ENCODE results near the gene SCAMP1. TPM values are rescaled to one million over a fixed set of nuclear protein-coding genes. Genes with fewer than 3 reads are reported as not detected.

SCAMP1 gene
- total and polyA plus RNA-seq, 2 of the 13 experiments (the other 11 are each of a cell fraction or from before 2014, with no cell fraction given) = 18.2 to 33.7 TPM

DNA sequence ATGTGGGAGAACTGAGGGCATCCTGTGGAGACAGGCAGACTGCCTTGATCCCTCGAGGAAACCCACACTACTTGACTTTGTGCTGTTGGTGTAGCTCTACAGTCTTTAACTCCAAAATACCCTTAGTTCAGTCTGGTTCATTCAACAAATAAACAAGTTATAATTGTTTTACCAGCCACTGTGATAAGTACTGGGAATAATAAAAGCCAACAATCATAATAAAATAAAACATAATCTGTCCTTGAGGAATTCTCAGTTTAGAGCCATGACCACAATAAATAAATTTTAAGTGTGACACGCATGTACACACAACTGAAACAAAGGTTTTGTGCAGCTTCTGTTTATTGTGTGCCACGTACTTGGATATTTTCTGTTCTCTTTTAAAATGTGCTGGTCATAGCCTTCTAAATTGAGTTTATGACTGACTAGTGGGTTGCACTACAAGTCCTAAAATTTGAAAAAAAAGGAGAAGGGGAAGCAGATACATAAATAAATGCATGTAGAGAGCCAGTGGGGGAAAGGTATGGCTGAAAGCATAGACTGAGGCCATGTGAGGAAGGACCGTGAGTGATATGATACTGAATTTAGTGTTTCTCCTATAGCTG is 6.2 kb upstream of the SCAMP1 start:
- H3K27ac ChIP-seq (ENCODE audit: extremely low read length, insufficient read depth, low read length) = no peak overlapping the region
- no peak for ATAC-seq
- H4K20me1 ChIP-seq (ENCODE audit: insufficient read depth, low read length) = no peaks in the 10 kb centered on the region
- no peak overlapping the region for H3K4me2 ChIP-seq (ENCODE audit: low read depth, low read length)
- H3K36me3 ChIP-seq (replicated peaks in 1 of 2; ENCODE audit: control insufficient read depth in 1 of 2, insufficient read depth in 2 of 2, low read length in 2 of 2) = no peaks in the 10 kb centered on the region
- ChIA-PET CTCF (ENCODE audit: low intra/inter-chr PET ratio, low total read pairs) (no interaction called here), POLR2A (no interaction called here)
- FAIRE-seq = no peak
- in situ Hi-C loops (cut with HindIII; ENCODE audit: extremely low pct_ligation_motif_present, low pct_unique_long_range_greater_than_20kb) (no loop called here), intact Hi-C loops (cut with micrococcal nuclease; ENCODE audit: unreplicated experiment) (no loop called here)
- no peak overlapping the region for H2AFZ ChIP-seq (ENCODE audit: low read length)
- no peak for DNase-seq (ENCODE audit: low spot score)
- H3K4me1 ChIP-seq (ENCODE audit: insufficient read depth, low read length) = peaks cover 16% of the 10 kb centered on the region
- no peaks in the 10 kb centered on the region for H3K27me3 ChIP-seq (ENCODE audit: control insufficient read depth in 1 of 2, insufficient read depth in 2 of 2, low read length in 2 of 2)
- H3K9me3 ChIP-seq (ENCODE audit: low read length) = no peaks in the 10 kb centered on the region
- peaks cover 3% of the 10 kb centered on the region for H3K79me2 ChIP-seq (ENCODE audit: insufficient read depth, low read length)
- H3K4me3 ChIP-seq (replicated peaks in 1 of 3; ENCODE audit: insufficient read depth in 1 of 3, low read depth in 2 of 3, low read length in 3 of 3) = no peak overlapping the region
- 81% methylated on average over 4 of the region's 4 CpGs for WGBS (ENCODE audit: low lambda C conversion rate)
- no TSS peak for BruUV-seq (replicated peaks)
- TF ChIP-seq RBAK (CRISPR knock-in tag; IDR thresholded peaks at IDR 0.05) (no peak), ZNF883 (CRISPR knock-in tag; IDR thresholded peaks at IDR 0.05; ENCODE audit: not compliant biosample characterization) (no peak), ZNF720 (CRISPR knock-in tag; IDR thresholded peaks at IDR 0.05) (no peak), CHD4 (IDR thresholded peaks at IDR 0.05; ENCODE audit: borderline replicate concordance, low read length) (no peak), SOX6 (IDR thresholded peaks at IDR 0.05) (no peak), SOX6 (CRISPR knock-in tag; IDR thresholded peaks at IDR 0.05) (no peak), ZBTB10 (CRISPR knock-in tag; IDR thresholded peaks at IDR 0.05; ENCODE audit: borderline replicate concordance) (no peak), SUZ12 (IDR thresholded peaks at IDR 0.05; ENCODE audit: low read depth, low read length) (no peak), ZNF260 (CRISPR knock-in tag; IDR thresholded peaks at IDR 0.05; ENCODE audit: borderline replicate concordance, low read depth) (no peak), POLR2A (IDR thresholded peaks at IDR 0.05; ENCODE audit: insufficient read depth in 1 of 2, low read depth in 2 of 2, low read length in 2 of 2) (no peak), ARHGAP35 (CRISPR knock-in tag; IDR thresholded peaks at IDR 0.05; ENCODE audit: borderline replicate concordance) (no peak), MBD4 (IDR thresholded peaks at IDR 0.05; ENCODE audit: borderline replicate concordance, low read length) (no peak), PHB2 (IDR thresholded peaks at IDR 0.05; ENCODE audit: partially characterized antibody) (no peak)
- TF ChIP-seq, protein P1, sequence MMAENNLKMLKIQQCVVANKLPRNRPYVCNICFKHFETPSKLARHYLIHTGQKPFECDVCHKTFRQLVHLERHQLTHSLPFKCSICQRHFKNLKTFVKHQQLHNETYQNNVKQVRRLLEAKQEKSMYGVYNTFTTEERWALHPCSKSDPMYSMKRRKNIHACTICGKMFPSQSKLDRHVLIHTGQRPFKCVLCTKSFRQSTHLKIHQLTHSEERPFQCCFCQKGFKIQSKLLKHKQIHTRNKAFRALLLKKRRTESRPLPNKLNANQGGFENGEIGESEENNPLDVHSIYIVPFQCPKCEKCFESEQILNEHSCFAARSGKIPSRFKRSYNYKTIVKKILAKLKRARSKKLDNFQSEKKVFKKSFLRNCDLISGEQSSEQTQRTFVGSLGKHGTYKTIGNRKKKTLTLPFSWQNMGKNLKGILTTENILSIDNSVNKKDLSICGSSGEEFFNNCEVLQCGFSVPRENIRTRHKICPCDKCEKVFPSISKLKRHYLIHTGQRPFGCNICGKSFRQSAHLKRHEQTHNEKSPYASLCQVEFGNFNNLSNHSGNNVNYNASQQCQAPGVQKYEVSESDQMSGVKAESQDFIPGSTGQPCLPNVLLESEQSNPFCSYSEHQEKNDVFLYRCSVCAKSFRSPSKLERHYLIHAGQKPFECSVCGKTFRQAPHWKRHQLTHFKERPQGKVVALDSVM (CRISPR knock-in tag; IDR thresholded peaks at IDR 0.05) = no peak
- TF ChIP-seq, protein P2, sequence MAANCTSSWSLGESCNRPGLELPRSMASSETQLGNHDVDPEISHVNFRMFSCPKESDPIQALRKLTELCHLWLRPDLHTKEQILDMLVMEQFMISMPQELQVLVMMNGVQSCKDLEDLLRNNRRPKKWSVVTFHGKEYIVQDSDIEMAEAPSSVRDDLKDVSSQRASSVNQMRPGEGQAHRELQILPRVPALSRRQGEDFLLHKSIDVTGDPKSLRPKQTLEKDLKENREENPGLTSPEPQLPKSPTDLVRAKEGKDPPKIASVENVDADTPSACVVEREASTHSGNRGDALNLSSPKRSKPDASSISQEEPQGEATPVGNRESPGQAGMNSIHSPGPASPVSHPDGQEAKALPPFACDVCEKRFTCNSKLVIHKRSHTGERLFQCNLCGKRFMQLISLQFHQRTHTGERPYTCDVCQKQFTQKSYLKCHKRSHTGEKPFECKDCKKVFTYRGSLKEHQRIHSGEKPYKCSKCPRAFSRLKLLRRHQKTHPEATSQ (CRISPR knock-in tag; IDR thresholded peaks at IDR 0.05; ENCODE audit: borderline replicate concordance) = no peak
- H3K9ac ChIP-seq (ENCODE audit: insufficient read depth, low read depth, low read length) = no peak overlapping the region

Data from HepG2 (cell line).